SH-SY5Y (cell line): ENCODE measurements around the gene HNRNPLL.

Experiments
- GATA2 ChIP-seq: IDR thresholded peaks from 2 replicates; pipeline ENCODE4 v1.6.1; 2011; ENCODE audit warnings: mild to moderate bottlenecking, low read depth, low read length
- GATA3 ChIP-seq: IDR thresholded peaks from 2 replicates; pipeline ENCODE4 v1.6.1; 2011; ENCODE audit warnings: low read depth, mild to moderate bottlenecking, low read length, moderate library complexity

GRCh38 chr2:38648107-38648761 lies 45.5 kb upstream of the HNRNPLL start:
- no peak for TF ChIP-seq GATA2
- no peak for TF ChIP-seq GATA3
